K562 (cell line): ENCODE data around the gene R3HDM2. TPM values are rescaled to one million over a fixed set of nuclear protein-coding genes. Genes with fewer than 3 reads are reported as not detected.

Experiments used
- CC2D1A ChIP-seq: fragments of 450-650 bp; IDR thresholded peaks from 2 replicates; pipeline ENCODE4 v1.6.1; 2017; ENCODE audit warnings: mild to moderate bottlenecking
- ELF1 ChIP-seq: fragments of 200-800 bp; sonication (Bioruptor generic); IDR thresholded peaks from 2 replicates; pipeline ENCODE4 v1.6.1; 2016; ENCODE audit warnings: missing genetic modification characterization, missing compliant biosample characterization
- EP400 ChIP-seq: fragments of 450-650 bp; IDR thresholded peaks from 2 replicates; pipeline ENCODE4 v1.6.1; 2017; ENCODE audit warnings: antibody characterized with exemption, mild to moderate bottlenecking, moderate library complexity
- FOXJ3 ChIP-seq: sonication (generic); formaldehyde crosslinking; IDR thresholded peaks from 2 replicates; pipeline ENCODE4 v1.4.0; 2020; ENCODE audit warnings: mild to moderate bottlenecking, missing genetic modification reagents
- LEF1 ChIP-seq: fragments of 450-650 bp; IDR thresholded peaks from 2 replicates; pipeline ENCODE4 v1.6.1; 2016; ENCODE audit warnings: mild to moderate bottlenecking
- MCM3 ChIP-seq: fragments of 450-650 bp; IDR thresholded peaks from 2 replicates; pipeline ENCODE4 v1.6.1; 2016
- RBM15 ChIP-seq: fragments of 200-400 bp; formaldehyde crosslinking; IDR thresholded peaks from 2 replicates; pipeline ENCODE4 v1.6.1; 2018; ENCODE audit warnings: mild to moderate bottlenecking, low read length, moderate library complexity; ENCODE audit not compliant: insufficient read depth
- RBM25 ChIP-seq: fragments of 200-400 bp; formaldehyde crosslinking; IDR thresholded peaks from 2 replicates; pipeline ENCODE4 v1.6.1; 2018; ENCODE audit warnings: low read length, low read depth, moderate library complexity; ENCODE audit not compliant: severe bottlenecking
- SOX6 ChIP-seq: fragments of 450-650 bp; IDR thresholded peaks from 2 replicates; pipeline ENCODE4 v1.6.1; 2014; ENCODE audit warnings: mild to moderate bottlenecking
- polyA plus RNA-seq, 8 experiments: library from polyadenylated mRNA; depleted of rRNA in 4 of 8; stranded (reverse) in 5 of 8; unstranded in 3 of 8; fragments of >200 nt; fragmentation: Nextera tagmentation in 2 of 8; fragmentation: Illumina TruSeq in 1 of 8; extraction: Ambion mirVana in 2 of 8; extraction: Trizol in 1 of 8; gene quantifications; 2 replicates each; pipeline versions ENCODE4 v1.2.1 to v1.2.3, GENCODE V29; 2011 to 2014; ENCODE audit warnings: inconsistent platforms in 1 of 8, missing spikeins in 1 of 8
- total RNA-seq, 7 experiments: library from RNA; depleted of rRNA in 6 of 7; stranded (reverse); fragments of >200 nt in 6 of 7; fragmentation: Illumina TruSeq in 2 of 7; extraction: Trizol in 2 of 7; gene quantifications; 2 replicates each; pipeline versions ENCODE4 v1.2.1 to v1.2.3, GENCODE V29; 2011 to 2021; ENCODE audit warnings: low replicate concordance in 1 of 7
- TF ChIP-seq, protein P1 (sequence below), 2 experiments: fragments of 200-800 bp in 1 of 2; sonication (Bioruptor generic) in 1 of 2; sonication (generic) in 1 of 2; formaldehyde crosslinking in 1 of 2; IDR thresholded peaks in 1 of 2; conservative IDR thresholded peaks in 1 of 2; 2 replicates each; pipeline versions ENCODE4 v1.5.0 to v1.6.1; 2016 to 2020; ENCODE audit warnings: missing compliant biosample characterization in 1 of 2, missing genetic modification characterization in 1 of 2, missing genetic modification reagents in 1 of 2
- TF ChIP-seq, protein P2 (sequence below): fragments of 450-650 bp; formaldehyde crosslinking; IDR thresholded peaks from 2 replicates; pipeline ENCODE4 v1.4.0; 2022; ENCODE audit warnings: missing genetic modification characterization
- TF ChIP-seq, protein P3 (sequence below), 2 experiments: fragments of 450-650 bp; conservative IDR thresholded peaks; 2 replicates each; pipeline ENCODE4 v1.6.1; 2017; ENCODE audit warnings: mild to moderate bottlenecking in 2 of 2, moderate library complexity in 2 of 2
- TF ChIP-seq, protein P4 (sequence below): sonication (generic); formaldehyde crosslinking; IDR thresholded peaks from 2 replicates; pipeline ENCODE4 v1.8.0; 2023; ENCODE audit warnings: mild to moderate bottlenecking, missing genetic modification reagents
- TF ChIP-seq, protein P5 (sequence below): fragments of 450-650 bp; formaldehyde crosslinking; IDR thresholded peaks from 2 replicates; pipeline ENCODE4 v1.4.0; 2022; ENCODE audit warnings: missing genetic modification characterization

The R3HDM2 gene
- total and polyA plus RNA-seq, 9 of the 15 experiments (the other 6 are each of a cell fraction or from before 2014, with no cell fraction given), result 3.3 to 18.8 (median 9.0) TPM

DNA sequence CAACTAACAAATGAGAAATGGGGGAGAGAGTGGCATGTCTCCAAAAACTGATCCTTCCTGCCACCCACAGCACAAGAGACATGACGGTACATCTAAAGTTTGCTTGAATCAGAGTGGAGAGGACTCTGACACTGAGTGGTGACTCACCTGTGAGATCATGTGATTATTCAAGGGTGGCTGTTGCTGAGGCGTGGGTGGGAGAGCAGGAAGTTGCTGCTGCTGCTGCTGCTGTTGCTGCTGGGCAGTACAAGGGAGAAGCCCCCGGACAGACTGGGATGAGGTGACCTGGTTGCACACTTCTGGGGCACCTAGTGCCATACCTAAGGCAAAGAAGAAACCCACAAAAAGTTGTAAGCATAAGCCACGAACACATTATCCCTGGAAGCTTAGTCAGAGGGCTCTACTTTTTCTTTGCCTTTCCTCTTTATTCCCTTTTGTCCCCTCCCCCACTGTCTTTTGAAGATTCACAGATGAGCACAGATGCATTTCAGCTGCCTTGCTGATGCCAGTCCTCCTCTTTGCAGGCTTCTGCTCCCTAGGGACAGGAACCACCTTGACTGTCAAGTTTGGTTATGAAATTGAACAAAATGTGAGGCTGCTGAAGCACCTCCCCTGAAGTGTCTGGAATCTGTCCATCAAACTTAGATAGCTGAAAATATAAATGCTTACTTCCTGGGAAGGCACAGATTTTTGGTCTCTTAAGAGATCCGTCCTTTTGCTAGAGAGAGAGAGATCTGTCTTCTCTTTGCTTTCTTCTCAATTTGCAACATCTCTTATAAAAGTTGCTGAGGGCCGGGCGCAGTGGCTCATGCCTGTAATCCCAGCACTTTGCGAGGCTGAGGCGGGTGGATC is 150.4 kb downstream of the R3HDM2 start (continued):
- no peak for TF ChIP-seq CC2D1A
- peak; percentile 44; the same call in 1 of the 2 replicates for TF ChIP-seq EP400
- TF ChIP-seq SOX6, result peak; percentile 33; the same call in 1 of the 2 replicates
- TF ChIP-seq, protein P1, sequence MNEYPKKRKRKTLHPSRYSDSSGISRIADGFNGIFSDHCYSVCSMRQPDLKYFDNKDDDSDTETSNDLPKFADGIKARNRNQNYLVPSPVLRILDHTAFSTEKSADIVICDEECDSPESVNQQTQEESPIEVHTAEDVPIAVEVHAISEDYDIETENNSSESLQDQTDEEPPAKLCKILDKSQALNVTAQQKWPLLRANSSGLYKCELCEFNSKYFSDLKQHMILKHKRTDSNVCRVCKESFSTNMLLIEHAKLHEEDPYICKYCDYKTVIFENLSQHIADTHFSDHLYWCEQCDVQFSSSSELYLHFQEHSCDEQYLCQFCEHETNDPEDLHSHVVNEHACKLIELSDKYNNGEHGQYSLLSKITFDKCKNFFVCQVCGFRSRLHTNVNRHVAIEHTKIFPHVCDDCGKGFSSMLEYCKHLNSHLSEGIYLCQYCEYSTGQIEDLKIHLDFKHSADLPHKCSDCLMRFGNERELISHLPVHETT (CRISPR knock-in tag; conservative IDR thresholded peaks at IDR 0.05 in 1 of 2, IDR thresholded peaks at IDR 0.05 in 1 of 2), result no peak
- TF ChIP-seq, protein P2, sequence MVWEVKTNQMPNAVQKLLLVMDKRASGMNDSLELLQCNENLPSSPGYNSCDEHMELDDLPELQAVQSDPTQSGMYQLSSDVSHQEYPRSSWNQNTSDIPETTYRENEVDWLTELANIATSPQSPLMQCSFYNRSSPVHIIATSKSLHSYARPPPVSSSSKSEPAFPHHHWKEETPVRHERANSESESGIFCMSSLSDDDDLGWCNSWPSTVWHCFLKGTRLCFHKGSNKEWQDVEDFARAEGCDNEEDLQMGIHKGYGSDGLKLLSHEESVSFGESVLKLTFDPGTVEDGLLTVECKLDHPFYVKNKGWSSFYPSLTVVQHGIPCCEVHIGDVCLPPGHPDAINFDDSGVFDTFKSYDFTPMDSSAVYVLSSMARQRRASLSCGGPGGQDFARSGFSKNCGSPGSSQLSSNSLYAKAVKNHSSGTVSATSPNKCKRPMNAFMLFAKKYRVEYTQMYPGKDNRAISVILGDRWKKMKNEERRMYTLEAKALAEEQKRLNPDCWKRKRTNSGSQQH (CRISPR knock-in tag), result no peak
- TF ChIP-seq, protein P3, sequence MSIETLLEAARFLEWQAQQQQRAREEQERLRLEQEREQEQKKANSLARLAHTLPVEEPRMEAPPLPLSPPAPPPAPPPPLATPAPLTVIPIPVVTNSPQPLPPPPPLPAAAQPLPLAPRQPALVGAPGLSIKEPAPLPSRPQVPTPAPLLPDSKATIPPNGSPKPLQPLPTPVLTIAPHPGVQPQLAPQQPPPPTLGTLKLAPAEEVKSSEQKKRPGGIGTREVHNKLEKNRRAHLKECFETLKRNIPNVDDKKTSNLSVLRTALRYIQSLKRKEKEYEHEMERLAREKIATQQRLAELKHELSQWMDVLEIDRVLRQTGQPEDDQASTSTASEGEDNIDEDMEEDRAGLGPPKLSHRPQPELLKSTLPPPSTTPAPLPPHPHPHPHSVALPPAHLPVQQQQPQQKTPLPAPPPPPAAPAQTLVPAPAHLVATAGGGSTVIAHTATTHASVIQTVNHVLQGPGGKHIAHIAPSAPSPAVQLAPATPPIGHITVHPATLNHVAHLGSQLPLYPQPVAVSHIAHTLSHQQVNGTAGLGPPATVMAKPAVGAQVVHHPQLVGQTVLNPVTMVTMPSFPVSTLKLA (conservative IDR thresholded peaks at IDR 0.05), result peak in 1 of 2 experiments; percentile 61; a peak in 1 of 4 replicates
- TF ChIP-seq ELF1 (tag), result no peak; the same call in 1 of the 2 replicates
- TF ChIP-seq RBM15, result no peak
- TF ChIP-seq LEF1, result peak; percentile 90
- TF ChIP-seq, protein P4, sequence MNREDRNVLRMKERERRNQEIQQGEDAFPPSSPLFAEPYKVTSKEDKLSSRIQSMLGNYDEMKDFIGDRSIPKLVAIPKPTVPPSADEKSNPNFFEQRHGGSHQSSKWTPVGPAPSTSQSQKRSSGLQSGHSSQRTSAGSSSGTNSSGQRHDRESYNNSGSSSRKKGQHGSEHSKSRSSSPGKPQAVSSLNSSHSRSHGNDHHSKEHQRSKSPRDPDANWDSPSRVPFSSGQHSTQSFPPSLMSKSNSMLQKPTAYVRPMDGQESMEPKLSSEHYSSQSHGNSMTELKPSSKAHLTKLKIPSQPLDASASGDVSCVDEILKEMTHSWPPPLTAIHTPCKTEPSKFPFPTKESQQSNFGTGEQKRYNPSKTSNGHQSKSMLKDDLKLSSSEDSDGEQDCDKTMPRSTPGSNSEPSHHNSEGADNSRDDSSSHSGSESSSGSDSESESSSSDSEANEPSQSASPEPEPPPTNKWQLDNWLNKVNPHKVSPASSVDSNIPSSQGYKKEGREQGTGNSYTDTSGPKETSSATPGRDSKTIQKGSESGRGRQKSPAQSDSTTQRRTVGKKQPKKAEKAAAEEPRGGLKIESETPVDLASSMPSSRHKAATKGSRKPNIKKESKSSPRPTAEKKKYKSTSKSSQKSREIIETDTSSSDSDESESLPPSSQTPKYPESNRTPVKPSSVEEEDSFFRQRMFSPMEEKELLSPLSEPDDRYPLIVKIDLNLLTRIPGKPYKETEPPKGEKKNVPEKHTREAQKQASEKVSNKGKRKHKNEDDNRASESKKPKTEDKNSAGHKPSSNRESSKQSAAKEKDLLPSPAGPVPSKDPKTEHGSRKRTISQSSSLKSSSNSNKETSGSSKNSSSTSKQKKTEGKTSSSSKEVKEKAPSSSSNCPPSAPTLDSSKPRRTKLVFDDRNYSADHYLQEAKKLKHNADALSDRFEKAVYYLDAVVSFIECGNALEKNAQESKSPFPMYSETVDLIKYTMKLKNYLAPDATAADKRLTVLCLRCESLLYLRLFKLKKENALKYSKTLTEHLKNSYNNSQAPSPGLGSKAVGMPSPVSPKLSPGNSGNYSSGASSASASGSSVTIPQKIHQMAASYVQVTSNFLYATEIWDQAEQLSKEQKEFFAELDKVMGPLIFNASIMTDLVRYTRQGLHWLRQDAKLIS (CRISPR knock-in tag), result no peak
- no peak for TF ChIP-seq MCM3
- TF ChIP-seq, protein P5, sequence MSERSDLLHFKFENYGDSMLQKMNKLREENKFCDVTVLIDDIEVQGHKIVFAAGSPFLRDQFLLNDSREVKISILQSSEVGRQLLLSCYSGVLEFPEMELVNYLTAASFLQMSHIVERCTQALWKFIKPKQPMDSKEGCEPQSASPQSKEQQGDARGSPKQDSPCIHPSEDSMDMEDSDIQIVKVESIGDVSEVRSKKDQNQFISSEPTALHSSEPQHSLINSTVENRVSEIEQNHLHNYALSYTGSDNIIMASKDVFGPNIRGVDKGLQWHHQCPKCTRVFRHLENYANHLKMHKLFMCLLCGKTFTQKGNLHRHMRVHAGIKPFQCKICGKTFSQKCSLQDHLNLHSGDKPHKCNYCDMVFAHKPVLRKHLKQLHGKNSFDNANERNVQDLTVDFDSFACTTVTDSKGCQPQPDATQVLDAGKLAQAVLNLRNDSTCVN (CRISPR knock-in tag), result no peak
- TF ChIP-seq FOXJ3, result no peak
- TF ChIP-seq RBM25, result no peak
